IPS-11a (cell line): ENCODE results near the gene TENT4A.
"Not testable (repeated sequence)": the region's sequence is repeated elsewhere in the genome, so short reads cannot be mapped to it uniquely, and the experiment has no call there.

Experiments
- H3K4me3 ChIP-seq: one replicate; pipeline ENCODE4 v1.5.1; 2013; ENCODE audit warnings: low read depth, low read length, control low read depth

Gene TENT4A

GRCh38 chr5:6766604-6767093, 53.4 kb downstream of the TENT4A start:
- no peak overlapping the region for H3K4me3 ChIP-seq

- no peak overlapping the region for H3K4me3 ChIP-seq
Measured at GRCh38 chr5:6767481-6768063, 54.3 kb downstream of the TENT4A start.

- H3K4me3 ChIP-seq, result no peak overlapping the region
Measured at GRCh38 chr5:6768590-6769230, 55.5 kb downstream of the TENT4A start.

- H3K4me3 ChIP-seq, result no peak overlapping the region
Measured at GRCh38 chr5:6770826-6771607, 57.8 kb downstream of the TENT4A start.

- no peak overlapping the region for H3K4me3 ChIP-seq
Measured at GRCh38 chr5:6772886-6773285, 59.7 kb downstream of the TENT4A start.

- H3K4me3 ChIP-seq, result no peak overlapping the region
Measured at GRCh38 chr5:6773342-6774035, 60.3 kb downstream of the TENT4A start.

- H3K4me3 ChIP-seq, result not testable (repeated sequence)
Measured at GRCh38 chr5:6774207-6774606, 61.0 kb downstream of the TENT4A start.

- no peak overlapping the region for H3K4me3 ChIP-seq
Measured at GRCh38 chr5:6774721-6775204, 61.5 kb downstream of the TENT4A start.

- no peak overlapping the region for H3K4me3 ChIP-seq
Measured at GRCh38 chr5:6775571-6775970, 62.3 kb downstream of the TENT4A start.

- no peak overlapping the region for H3K4me3 ChIP-seq
Measured at GRCh38 chr5:6780802-6781391, 67.7 kb downstream of the TENT4A start.

GRCh38 chr5:6781716-6782115, 68.5 kb downstream of the TENT4A start:
- H3K4me3 ChIP-seq, result no peak overlapping the region

GRCh38 chr5:6783787-6784186, 70.6 kb downstream of the TENT4A start:
- H3K4me3 ChIP-seq, result no peak overlapping the region

GRCh38 chr5:6784481-6784880, 71.2 kb downstream of the TENT4A start:
- no peak overlapping the region for H3K4me3 ChIP-seq

GRCh38 chr5:6785161-6785860, 72.1 kb downstream of the TENT4A start:
- no peak overlapping the region for H3K4me3 ChIP-seq

- no peak overlapping the region for H3K4me3 ChIP-seq
Measured at GRCh38 chr5:6785861-6786180, 72.6 kb downstream of the TENT4A start.

GRCh38 chr5:6786786-6787495, 73.7 kb downstream of the TENT4A start:
- no peak overlapping the region for H3K4me3 ChIP-seq

GRCh38 chr5:6787941-6788340, 74.7 kb downstream of the TENT4A start:
- H3K4me3 ChIP-seq, result no peak overlapping the region

GRCh38 chr5:6788439-6788838, 75.2 kb downstream of the TENT4A start:
- no peak overlapping the region for H3K4me3 ChIP-seq

GRCh38 chr5:6788956-6789649, 75.9 kb downstream of the TENT4A start:
- no peak overlapping the region for H3K4me3 ChIP-seq
